ENCODE measurements around the gene ARHGEF2. TPM values are rescaled to one million over a fixed set of nuclear protein-coding genes. Genes with fewer than 3 reads are reported as not detected.

ARHGEF2 gene
- total RNA-seq, result 100 to 1,000 TPM; 147 to 150 TPM

GRCh38 chr1:155978325-155978972 lies at the start of gene ARHGEF2:
Gene ARHGEF2, minus strand, starts transcription at chr1:155978547. Its CDS starts 120 bp downstream, at chr1:155978427.
- ATAC-seq, result peak; percentile 68
- Mint-ChIP-seq H3K27ac (peak within 1 kb of the TSS; percentile 94), H3K36me3 (ENCODE audit: low read depth) (peaks cover 58% of the 10 kb centered on the region)

DNA sequence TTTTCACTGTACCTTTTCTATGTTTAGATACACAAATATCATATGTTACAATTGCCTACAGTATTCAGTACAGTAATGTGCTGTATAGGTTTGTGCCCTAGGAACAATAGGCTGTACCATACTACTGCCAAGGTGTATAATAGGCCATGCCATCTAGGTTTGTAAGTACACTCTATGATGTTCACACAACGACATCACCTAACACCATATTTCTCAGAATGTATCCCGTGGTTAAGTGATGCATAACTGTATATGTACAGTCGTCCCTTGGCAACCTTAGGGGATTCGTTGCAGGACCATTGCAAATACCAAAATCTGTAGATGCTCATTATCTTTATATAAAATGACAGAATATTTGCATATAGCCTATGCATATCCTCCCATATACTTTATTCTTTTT lies 48.2 kb upstream of the ARHGEF2 start:
- intact Hi-C loops (cut with micrococcal nuclease), result no loop called here
- H3K4me1 Mint-ChIP-seq (ENCODE audit: low read depth), result peaks cover 4% of the 10 kb centered on the region
- H3K9me3 Mint-ChIP-seq, result no peaks in the 10 kb centered on the region
- CTCF ChIA-PET, result interaction anchor here (0.8 to 1.4 kb wide), 6 partner anchors 19 to 104 kb away, joined by 3 to 5 read pairs (median 3); no protein-coding TSS in a partner anchor
- DNase-seq (no peak), ATAC-seq (peak; percentile 46)
- TF ChIP-seq, protein P1, sequence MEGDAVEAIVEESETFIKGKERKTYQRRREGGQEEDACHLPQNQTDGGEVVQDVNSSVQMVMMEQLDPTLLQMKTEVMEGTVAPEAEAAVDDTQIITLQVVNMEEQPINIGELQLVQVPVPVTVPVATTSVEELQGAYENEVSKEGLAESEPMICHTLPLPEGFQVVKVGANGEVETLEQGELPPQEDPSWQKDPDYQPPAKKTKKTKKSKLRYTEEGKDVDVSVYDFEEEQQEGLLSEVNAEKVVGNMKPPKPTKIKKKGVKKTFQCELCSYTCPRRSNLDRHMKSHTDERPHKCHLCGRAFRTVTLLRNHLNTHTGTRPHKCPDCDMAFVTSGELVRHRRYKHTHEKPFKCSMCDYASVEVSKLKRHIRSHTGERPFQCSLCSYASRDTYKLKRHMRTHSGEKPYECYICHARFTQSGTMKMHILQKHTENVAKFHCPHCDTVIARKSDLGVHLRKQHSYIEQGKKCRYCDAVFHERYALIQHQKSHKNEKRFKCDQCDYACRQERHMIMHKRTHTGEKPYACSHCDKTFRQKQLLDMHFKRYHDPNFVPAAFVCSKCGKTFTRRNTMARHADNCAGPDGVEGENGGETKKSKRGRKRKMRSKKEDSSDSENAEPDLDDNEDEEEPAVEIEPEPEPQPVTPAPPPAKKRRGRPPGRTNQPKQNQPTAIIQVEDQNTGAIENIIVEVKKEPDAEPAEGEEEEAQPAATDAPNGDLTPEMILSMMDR (IDR thresholded peaks at IDR 0.05), result no peak
- peaks cover 5% of the 10 kb centered on the region for H3K27me3 Mint-ChIP-seq
- POLR2A ChIA-PET, result no interaction called here
- no peaks in the 10 kb centered on the region for H3K36me3 Mint-ChIP-seq (ENCODE audit: low read depth)
- H3K27ac Mint-ChIP-seq, result no peak overlapping the region
- H3K4me3 Mint-ChIP-seq, result no peak overlapping the region

More at GRCh38 chr1:155978325-155978972, at the start of gene ARHGEF2:
- ChIA-PET POLR2A (interaction anchor here (0.6 to 7.5 kb wide), 17 partner anchors 10 to 304 kb away, joined by 3 to 128 read pairs (median 5); partner anchors contain the start of genes GON4L, KHDC4, LMNA and RXFP4), CTCF (interaction anchor here (0.7 to 11.1 kb wide), 15 partner anchors 11 to 81 kb away, joined by 3 to 121 read pairs (median 7); partner anchors contain the start of genes KHDC4 and RXFP4)
- H3K27me3 Mint-ChIP-seq, result no peaks in the 10 kb centered on the region
- H3K9me3 Mint-ChIP-seq, result no peaks in the 10 kb centered on the region
- peak within 1 kb of the TSS; percentile 98 for H3K4me3 Mint-ChIP-seq
- peak; percentile 93 for DNase-seq
- H3K4me1 Mint-ChIP-seq (ENCODE audit: low read depth), result peaks cover 67% of the 10 kb centered on the region
- intact Hi-C loops (cut with micrococcal nuclease), result no loop called here
- TF ChIP-seq, protein P1 (IDR thresholded peaks at IDR 0.05), result peak; percentile 19

GRCh38 chr1:156025876-156026275 lies 47.5 kb upstream of the ARHGEF2 start:
- CTCF ChIA-PET, result interaction anchor here (0.8 to 2.5 kb wide), 10 partner anchors 19 to 104 kb away, joined by 3 to 21 read pairs (median 4); partner anchors contain the start of gene UBQLN4
- intact Hi-C loops (cut with micrococcal nuclease), result no loop called here
- TF ChIP-seq, protein P1 (IDR thresholded peaks at IDR 0.05), result peak; percentile 46
- Mint-ChIP-seq H3K4me3 (no peak overlapping the region), H3K4me1 (ENCODE audit: low read depth) (peaks cover 7% of the 10 kb centered on the region), H3K27ac (no peak overlapping the region), H3K9me3 (no peaks in the 10 kb centered on the region), H3K27me3 (peaks cover 5% of the 10 kb centered on the region), H3K36me3 (ENCODE audit: low read depth) (no peaks in the 10 kb centered on the region)
- POLR2A ChIA-PET, result no interaction called here
- DNase-seq (peak; percentile 65), ATAC-seq (peak; percentile 90)

- H3K9me3 Mint-ChIP-seq, result no peaks in the 10 kb centered on the region
- TF ChIP-seq, protein P1 (IDR thresholded peaks at IDR 0.05), result no peak
- POLR2A ChIA-PET, result no interaction called here
- peaks cover 11% of the 10 kb centered on the region for H3K4me1 Mint-ChIP-seq (ENCODE audit: low read depth)
- H3K27me3 Mint-ChIP-seq, result peaks cover 5% of the 10 kb centered on the region
- DNase-seq (no peak), ATAC-seq (no peak)
- H3K36me3 Mint-ChIP-seq (ENCODE audit: low read depth), result peaks cover 7% of the 10 kb centered on the region
- H3K4me3 Mint-ChIP-seq, result no peak overlapping the region
- CTCF ChIA-PET, result interaction anchor here (0.9 to 2.5 kb wide), 5 partner anchors 10 to 71 kb away, joined by 3 to 21 read pairs (median 5); no protein-coding TSS in a partner anchor
- intact Hi-C loops (cut with micrococcal nuclease), result no loop called here
- no peak overlapping the region for H3K27ac Mint-ChIP-seq
Observed at GRCh38 chr1:156024801-156025200, 46.5 kb upstream of the ARHGEF2 start.

GRCh38 chr1:156021954-156022353 lies 43.6 kb upstream of the ARHGEF2 start:
- TF ChIP-seq, protein P1 (IDR thresholded peaks at IDR 0.05), result no peak
- Mint-ChIP-seq H3K4me3 (peak overlapping the region; percentile 26), H3K36me3 (ENCODE audit: low read depth) (peaks cover 25% of the 10 kb centered on the region), H3K27me3 (peaks cover 5% of the 10 kb centered on the region), H3K9me3 (no peaks in the 10 kb centered on the region), H3K4me1 (ENCODE audit: low read depth) (peaks cover 23% of the 10 kb centered on the region), H3K27ac (no peak overlapping the region)
- ATAC-seq (no peak), DNase-seq (no peak)
- POLR2A ChIA-PET, result interaction anchor here (0.6 to 2.0 kb wide), 6 partner anchors 9 to 88 kb away, joined by 3 to 5 read pairs (median 4); no protein-coding TSS in a partner anchor
- intact Hi-C loops (cut with micrococcal nuclease), result loop anchor here (2.0 kb wide), 1 partner anchor 33 kb away; the partner anchor contains the start of gene LAMTOR2
- CTCF ChIA-PET, result interaction anchor here (0.9 to 5.9 kb wide), 3 partner anchors 31 to 108 kb away, joined by 3 to 26 read pairs (median 4); no protein-coding TSS in a partner anchor
